HG03097 (cell line): ENCODE measurements around the gene SLC27A6.
"Not testable (repeated sequence)": the region's sequence is repeated elsewhere in the genome, so short reads cannot be mapped to it uniquely, and the experiment has no call there.

Source experiments
- ATAC-seq: cut with Tn5 transposase; IDR thresholded peaks from one replicate; pipeline ENCODE4 v1.9.1; 2021; ENCODE audit not compliant: unreplicated experiment, low FRiP score

SLC27A6 gene

DNA sequence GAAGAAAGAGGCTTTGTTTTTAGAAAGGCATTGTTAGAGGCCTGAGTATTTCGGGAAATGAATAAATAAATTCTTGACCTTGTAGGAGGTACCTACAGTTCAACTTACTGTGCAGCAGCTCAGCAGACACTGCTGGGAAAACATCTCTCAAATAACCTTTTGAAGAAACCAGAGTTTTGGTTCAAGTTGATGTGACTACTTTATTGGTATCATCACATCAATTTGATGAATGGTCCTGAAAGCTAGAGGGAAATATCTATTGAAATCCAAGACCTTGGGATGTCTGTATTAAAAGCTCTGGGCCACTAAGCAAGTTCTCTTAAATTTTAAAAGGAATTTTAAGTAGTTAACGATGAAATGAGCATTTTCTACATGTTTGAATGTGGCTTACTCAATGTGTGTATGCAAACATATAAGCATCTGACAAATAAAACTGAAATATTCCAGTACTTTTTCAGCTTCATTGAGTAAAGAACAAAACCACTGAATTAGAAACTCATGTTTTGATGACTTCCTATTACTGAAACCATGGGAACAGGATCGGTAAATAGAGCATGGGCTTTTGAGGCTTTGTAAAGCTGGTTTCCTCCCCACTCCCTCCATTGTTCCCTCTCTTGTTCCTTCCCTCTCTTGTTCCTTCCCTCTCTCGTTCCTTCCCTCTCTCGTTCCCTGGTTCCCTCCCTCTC lies 36.7 kb downstream of the SLC27A6 start:
- ATAC-seq: no peak

DNA sequence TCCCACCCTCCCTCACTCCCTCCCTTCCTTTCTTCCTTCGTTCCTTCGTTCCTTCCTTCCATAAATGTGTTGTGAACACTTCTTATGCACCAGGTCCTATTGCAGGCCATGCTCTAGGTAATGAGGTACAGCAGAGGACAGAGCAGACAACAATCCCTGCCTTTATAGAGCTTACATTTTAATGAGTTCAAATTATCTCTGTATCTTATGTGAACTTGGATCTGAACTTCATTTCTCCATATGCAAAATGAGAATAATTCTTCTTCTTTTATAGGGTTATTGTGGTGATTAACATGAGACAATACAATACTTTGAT lies 37.2 kb downstream of the SLC27A6 start:
- no peak for ATAC-seq

DNA sequence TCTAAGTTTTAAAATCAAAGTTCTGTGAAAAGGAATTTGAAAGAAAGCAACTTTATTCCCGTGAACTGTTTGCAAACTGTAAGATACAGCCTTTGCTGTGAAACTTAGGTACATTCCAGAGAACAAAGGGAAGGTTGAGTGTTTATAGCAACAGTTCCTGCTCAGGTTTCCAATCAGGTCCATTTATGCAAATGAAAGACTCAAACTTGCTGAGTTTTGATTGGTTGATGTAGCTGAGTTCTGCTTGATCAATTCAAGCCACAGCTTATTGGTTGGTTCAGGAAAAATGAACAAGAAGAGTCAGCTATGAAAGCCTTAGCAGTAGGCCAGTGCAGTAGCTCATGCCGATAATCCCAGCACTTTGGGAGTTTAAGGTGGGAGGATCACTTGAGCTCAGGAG lies 37.9 kb downstream of the SLC27A6 start:
- ATAC-seq: no peak

DNA sequence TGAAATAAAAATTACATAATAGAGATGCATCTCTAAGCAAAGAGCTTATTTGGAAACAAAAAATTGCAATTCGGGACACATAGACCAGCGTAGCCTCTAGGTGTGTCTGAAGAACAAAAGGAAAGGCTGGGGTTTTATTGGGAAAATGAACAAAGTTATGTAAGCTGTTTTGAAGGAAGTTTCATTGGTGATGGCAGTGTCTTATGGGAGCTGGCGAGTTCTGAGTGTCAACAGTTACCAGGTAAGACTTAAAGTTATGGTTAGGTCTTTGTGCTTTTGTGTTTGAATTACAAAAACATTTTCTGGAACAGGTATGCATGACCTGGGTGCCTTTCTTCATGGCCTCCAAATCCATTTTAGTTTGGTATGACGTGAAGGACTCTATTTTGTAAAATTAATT lies 48.9 kb downstream of the SLC27A6 start:
- no peak for ATAC-seq

DNA sequence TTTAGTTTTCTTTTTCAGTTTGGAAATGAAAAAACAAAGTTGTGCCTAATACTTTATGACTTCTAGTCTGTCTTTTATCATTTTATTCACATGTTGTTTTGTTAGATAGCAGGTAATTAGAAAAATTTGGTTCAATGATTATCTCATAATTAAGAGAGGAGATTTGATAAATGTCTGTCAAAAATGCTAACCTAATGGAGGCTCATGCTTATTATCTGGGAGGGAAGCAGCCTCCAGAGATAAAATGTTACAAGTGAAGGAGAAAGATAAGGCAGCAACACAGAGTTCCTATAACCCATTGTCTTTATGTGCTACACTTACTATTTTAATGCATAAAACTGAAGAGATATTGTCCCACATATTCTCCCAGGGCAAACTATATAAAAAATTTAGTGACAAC lies 53.5 kb downstream of the SLC27A6 start:
- no peak for ATAC-seq

DNA sequence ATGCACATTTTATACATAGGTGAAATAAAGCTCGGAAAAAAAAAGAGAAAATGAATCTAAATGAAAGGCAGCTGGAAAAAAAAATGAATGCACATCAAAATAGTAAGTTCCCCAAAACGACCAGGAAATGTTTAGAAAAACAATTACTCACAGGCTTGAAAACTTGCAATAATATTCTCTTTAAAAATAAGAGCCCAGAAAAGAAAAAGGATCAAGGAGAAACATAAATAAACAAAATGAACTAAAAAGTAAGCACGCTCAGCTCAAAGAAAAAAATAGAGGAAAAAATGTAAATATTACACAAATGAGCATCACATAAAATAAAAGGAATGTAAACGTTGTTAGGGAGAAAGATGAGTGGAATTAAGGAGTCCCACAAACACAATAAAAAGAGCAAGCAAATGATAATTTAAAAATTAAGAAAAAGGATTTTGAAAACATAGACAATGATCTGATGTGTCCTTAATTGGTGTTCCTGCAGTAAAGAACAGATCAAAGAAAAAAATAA lies 54.2 kb downstream of the SLC27A6 start:
- no peak for ATAC-seq

DNA sequence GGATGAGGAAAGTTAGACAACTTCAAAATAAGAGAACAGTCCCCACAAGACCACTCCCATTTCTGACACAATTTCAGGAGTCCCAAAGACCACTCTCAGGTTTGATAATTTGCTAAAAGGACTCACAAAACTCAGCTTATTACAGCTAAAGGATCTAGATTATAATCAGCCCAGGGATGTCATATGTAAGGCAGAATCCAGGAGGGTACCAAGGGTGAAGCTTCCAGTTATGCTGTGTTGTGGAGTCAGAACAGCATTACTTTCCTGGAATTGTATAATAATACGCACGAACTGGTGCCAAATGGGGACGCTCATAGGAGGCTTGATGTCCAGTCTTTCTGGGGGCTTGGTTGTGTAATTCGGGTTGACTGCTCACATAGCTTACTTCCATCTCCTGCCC lies 55.4 kb downstream of the SLC27A6 start:
- no peak for ATAC-seq

DNA sequence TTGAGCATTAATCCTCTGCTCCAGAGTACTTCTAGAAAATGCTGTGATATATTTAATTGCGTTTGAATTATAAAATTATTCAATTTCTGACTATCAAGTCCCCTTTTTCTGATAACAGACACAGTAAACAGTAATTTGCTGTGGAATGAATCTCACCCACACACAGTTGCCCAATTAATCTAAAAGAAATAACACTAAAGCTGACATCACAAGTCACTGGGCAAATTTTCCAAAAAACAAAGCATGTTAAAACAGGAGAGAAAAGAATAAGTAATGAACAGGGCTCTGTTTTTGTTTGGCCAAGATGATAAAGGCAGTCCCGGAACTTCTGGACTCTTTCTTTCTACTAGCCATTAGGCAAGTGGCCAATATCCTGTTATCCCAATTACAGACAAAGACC lies 56.5 kb downstream of the SLC27A6 start:
- no peak for ATAC-seq

DNA sequence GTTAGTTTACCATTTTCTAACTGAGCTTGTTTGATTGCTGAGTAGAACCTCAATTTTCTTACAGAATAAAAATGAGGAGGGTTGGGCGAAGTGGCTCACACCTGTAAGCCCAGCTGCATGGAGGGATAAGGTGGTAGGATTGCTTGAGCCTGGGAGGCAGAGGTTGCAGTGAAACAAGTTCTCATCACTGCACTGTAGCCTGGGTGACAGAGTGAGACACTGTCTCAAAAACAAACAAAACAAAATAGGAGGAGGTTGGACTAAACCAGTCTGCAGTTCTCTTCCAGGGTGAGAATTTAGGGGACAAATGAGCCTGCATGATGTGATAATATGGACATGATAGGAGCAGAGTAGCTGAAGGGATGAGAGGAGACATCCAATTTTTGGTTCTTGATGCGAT lies 57.3 kb downstream of the SLC27A6 start:
- ATAC-seq: no peak

DNA sequence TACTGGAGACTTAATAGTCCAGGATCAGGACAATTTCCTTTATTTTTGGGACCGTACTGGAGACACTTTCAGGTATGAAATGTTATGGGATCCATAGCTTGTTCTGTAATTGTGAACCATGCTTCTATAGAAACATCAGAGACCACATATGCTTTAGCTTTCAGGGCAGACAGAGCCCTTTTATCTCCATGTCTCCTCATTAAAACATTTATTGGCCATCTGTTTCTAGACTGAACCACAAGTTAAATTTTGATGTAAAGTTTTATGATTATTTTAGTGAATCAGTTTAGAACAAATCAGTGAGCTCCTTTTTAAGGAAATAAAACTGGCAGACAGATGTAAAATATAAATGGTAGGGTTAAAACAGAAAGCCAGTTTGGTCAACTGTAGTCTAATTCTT lies 62.0 kb downstream of the SLC27A6 start:
- ATAC-seq: no peak

DNA sequence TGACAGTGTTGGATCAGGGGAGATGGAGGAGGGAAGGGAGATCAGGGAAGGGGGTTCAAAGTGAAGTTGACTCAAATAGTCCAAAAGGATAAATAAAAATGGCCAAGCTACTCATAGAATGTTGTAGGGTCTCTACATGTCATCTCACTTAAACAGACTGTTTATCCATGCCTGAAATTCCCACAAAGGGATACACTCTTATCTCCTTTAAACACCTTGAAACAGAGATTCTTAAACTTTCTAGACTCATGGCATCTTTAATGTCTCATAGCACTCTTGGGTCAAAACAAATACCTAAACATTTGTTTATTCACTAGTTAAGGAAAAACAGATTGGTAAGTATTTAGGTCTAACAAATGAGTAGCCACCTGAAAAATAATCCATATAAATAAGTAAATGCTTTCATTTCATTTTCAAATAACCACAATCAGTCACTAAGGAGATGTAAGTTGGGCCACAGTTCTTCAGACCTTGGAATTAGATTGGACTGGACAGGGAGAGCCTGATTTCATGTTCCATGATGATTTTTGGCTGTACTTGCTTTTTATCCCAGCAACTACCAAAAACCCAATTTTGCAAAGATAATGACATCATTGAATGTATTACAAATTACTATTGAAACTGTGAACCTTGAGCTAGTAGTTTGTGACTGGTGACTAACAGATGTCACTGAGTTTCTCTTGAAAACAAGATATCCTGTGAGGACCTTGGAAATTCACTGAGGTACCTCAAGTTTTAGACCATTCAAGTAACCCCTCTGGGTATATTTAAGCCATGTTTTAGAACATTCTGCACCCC lies 66.8 kb downstream of the SLC27A6 start:
- no peak for ATAC-seq

DNA sequence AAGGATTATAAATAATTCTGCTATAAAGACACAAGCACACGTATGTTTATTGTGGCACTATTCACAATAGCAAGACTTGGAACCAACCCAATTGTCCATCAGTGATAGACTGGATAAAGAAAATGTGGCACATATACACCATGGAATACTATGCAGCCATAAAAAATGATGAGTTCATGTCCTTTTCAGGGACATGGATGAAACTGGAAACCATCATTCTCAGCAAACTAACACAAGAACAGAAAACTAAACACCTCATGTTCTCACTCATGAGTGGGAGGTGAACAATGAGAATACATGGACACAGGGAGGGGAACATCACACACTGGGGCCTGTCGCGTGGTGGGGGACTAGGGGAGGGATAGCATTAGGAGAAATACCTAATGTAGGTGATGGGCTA lies 71.0 kb downstream of the SLC27A6 start:
- ATAC-seq: not testable (repeated sequence)

DNA sequence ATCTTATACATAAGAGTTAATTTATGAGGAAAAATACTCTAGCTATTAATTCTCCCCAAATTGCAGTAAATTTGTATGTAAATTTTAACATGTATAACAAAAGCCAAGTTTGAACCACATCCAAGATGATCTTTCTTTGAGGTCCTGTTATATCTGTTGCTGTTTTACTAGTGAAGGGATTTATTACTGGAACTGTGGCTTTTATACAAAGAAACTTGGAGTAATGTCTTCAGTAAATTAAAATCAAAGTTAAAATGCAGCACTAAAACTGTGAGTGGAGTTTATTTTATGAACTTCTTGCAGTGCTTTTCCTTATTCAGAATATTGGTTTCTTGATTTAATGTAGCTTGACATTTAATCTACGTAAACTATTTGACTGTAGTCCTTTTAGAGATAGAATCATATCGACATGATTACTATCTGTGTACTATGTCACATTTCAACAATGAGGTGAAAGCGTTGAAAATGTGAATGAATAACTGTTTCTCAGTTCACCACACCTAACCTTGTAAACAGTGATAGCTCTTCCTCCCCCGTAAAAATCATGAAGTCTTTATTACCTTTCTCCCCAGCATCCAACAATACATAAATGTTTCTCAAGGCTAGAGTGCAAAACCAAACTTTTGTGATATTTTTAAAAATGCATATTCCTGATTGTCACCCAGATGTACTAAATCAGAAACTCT lies 76.1 kb downstream of the SLC27A6 start:
- ATAC-seq: no peak

DNA sequence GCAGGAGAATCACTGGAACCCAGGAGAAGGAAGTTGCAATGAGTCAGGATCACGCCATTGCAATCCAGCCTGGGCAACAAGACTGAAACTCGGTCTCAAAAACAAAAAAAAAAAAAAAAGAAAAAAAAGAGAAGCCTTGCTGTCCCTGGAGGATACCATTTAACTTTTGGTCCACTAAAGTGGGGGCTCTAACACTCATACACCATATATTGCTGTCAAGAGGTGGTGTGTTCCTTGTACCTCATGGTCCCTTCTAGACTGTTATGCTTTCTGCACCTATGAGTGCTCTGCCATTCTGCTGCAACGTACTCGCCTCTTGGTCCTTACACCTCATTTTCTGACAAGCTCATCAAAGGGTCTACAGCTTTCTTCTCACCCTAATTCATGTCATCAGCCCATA lies 77.0 kb downstream of the SLC27A6 start:
- no peak for ATAC-seq

DNA sequence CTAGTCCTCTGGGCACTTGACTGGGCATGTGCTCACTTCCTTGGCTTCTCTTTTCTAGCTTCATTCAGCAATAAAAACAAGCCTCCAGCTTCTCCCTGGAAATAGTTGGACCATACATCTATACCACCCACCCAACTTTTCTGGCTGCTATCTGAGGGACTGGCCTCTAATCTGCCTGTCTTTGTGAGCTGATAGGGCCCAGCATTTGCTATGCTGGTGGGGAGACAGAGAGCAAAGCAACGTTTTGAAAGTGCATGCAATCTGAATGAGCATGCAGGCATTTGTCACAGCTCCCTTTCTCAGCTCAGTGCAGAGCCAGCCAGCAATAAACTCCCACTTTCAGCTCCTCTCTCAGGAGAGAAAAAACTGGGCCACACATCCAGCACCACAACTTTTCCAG lies 78.6 kb downstream of the SLC27A6 start:
- no peak for ATAC-seq

DNA sequence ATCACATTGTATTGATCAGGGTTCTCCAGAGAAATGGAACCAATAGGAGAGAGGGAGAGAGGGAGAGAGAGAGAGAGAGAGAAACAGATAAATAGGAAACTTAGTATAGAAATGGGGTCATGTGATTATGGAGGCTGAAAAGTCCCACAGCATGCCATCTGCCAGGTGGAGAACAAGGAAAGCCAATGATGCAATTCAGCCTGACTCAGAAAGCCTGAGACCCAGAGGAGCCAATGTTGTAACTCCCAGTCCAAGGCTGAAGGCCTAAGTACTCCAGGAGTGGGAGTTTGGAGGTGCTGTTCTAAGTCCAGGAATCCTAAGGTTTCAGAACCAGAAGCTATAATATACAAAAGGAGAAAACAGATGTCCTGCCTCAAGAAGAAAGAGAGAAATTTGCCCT lies 80.9 kb downstream of the SLC27A6 start:
- ATAC-seq: no peak

DNA sequence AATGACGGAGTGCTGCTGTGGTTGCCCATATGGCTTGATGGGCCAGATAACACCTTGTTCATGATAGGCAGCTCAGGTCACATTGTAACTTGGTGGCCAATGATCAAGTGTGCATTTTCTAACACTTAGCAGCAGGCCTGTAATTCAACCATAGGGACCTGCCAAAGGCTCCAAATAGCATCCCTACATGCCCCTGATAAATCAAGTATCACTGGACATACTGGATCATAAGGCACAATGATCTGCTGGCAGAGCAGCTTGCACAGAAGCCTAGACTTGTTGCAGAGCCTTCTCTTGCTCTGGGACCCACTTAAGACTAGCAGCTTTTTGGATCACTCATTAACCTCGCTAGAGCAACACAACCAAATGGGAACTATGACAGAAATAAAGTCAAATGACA lies 83.2 kb downstream of the SLC27A6 start:
- no peak for ATAC-seq

DNA sequence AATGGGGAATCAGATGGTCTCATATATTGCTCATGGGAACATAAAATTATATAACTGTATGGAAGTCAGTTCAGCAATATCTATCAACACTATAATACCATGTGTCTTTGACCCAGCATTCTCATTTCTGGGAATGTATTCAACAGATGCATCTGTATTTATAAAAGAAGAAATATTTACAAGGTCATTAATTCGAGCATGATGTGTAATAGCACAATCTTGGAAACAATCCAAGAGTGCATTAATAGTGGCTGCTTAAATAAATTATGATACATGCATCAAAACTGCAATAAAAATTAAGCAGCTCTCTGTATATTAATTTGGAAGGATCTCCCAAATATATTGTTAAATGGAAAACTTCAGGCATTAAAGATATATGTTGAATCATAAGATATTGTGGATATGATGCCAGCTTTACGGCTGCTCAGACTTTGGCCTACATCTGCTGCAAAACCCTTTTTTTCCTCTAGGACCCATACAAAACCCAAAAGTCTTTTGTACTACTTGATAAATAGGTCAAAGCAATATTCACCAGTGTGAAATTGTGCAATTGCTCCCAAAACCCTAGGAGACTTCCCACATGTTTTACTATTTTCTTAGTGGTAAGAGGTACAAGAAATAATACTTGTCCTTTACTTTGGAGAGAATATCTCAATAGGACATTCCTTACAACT lies 84.0 kb downstream of the SLC27A6 start:
- no peak for ATAC-seq

DNA sequence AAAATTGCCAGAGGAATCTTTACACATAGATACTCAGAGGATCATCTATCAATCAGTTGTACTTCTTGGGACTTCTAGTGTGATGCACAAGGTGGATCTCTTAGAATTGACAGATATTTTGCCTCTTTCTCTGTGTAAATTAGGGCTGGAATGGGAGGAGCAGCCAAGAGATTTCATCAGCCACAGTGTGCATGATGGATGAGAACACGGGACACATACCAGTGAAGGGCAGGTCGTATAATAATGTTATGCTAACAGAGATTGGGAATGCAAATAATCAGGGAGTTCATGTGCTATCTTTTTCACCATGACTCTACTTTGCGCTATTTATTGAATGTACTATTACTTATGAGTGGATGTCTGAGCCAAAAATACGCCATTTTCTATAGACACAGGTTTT lies 86.0 kb downstream of the SLC27A6 start:
- no peak for ATAC-seq

DNA sequence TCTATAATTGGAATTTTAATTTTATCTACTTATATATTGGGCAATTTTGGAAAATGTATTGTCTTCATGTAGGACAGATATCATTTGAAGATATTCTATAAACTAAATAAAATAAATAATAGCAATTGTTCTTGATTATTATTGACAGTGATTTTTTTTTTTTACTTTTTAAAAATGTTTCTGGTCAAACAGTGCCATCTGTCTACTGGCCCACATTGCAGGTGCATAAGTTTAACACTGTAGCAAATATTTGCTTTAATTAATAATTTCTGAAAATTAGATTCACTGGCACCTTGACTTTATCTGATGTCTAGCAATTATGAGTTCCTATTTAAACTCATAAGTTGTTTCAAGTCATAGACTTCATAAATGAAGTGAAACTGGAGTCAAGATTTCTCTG lies 88.2 kb downstream of the SLC27A6 start:
- ATAC-seq: no peak

DNA sequence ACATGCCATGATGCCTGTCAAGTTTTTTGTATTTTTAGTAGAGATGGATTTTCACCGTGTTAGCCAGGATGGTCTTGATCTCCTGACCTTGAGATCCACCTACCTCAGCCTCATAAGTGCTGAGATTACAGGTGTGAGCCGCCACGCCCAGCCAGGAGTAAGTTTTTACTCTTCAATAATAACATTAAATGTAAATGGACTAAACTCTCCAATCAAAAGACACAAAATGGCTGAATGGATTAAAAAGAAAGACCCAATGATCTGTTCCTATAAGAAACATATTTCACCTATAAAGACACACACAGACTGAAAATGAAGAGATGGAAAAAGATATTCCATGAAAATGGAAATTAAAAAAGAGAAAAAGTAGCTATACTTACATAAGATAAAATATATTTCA lies 92.0 kb downstream of the SLC27A6 start:
- ATAC-seq: no peak
